Adipose tissue (tissue), 3 donors: Measurements from ENCODE around the gene HOXD4. TPM values are rescaled to one million over a fixed set of nuclear protein-coding genes. Genes with fewer than 3 reads are reported as not detected.

Source experiments
- H3K27ac ChIP-seq: one replicate; pipeline ENCODE4 v1.5.1; 2013; ENCODE audit warnings: low read depth, low read length
- WGBS, 3 donors: extraction: QIAGEN DNeasy Blood & Tissue Kit; methylation state at CpG; one replicate each; pipeline ENCODE4 v1.1.7; 2013; 5-methylcytosine and 5-hydroxymethylcytosine counted together
- polyA plus RNA-seq, 3 donors: library from polyadenylated mRNA; stranded (reverse); fragments of 200-250 nt; gene quantifications; one replicate each; pipeline ENCODE4 v1.2.3, GENCODE V29; 2013
- donor health status: healthy with polysubstance abuse.
- donor health status: Bipolar disorder and iron deficiency.
- donor health status: healthy.

Gene HOXD4
- polyA plus RNA-seq, 3 donors: 0.79 to 3.8 (median 2.5) TPM

- 7 to 29% (median 8%) methylated on average over 29 of the region's 29 CpGs for WGBS, 3 donors
Observed at GRCh38 chr2:176111846-176112374, 39.4 kb upstream of the HOXD4 start.

GRCh38 chr2:176112375-176113302 lies 38.7 kb upstream of the HOXD4 start:
- 7 to 36% (median 11%) methylated on average over 40 of the region's 40 CpGs for WGBS, 3 donors

More at GRCh38 chr2:176111846-176112374, 39.4 kb upstream of the HOXD4 start:
- no peak overlapping the region for H3K27ac ChIP-seq

GRCh38 chr2:176114120-176114929 lies 37.0 kb upstream of the HOXD4 start:
- whole genome bisulfite sequencing, 3 donors: 16 to 43% (median 21%) methylated on average over 26 of the region's 26 CpGs

More at GRCh38 chr2:176112375-176113302, 38.7 kb upstream of the HOXD4 start:
- H3K27ac ChIP-seq: no peak overlapping the region

GRCh38 chr2:176114930-176115625 lies 36.3 kb upstream of the HOXD4 start:
- H3K27ac ChIP-seq: no peak overlapping the region
- WGBS, 3 donors: 19 to 41% (median 26%) methylated on average over 16 of the region's 16 CpGs

More at GRCh38 chr2:176114120-176114929, 37.0 kb upstream of the HOXD4 start:
- no peak overlapping the region for H3K27ac ChIP-seq

- WGBS, 3 donors: 4 to 8% (median 7%) methylated on average over 61 to 66 of the region's 66 CpGs
Observed at GRCh38 chr2:176115883-176116813, 35.2 kb upstream of the HOXD4 start, which contains the start of gene HOXD10. Gene HOXD10, plus strand, starts transcription at chr2:176116778. Its CDS starts 56 bp downstream, at chr2:176116834.

GRCh38 chr2:176117162-176117822 lies 34.1 kb upstream of the HOXD4 start:
- no peak overlapping the region for H3K27ac ChIP-seq
- 18 to 35% (median 20%) methylated on average over 40 of the region's 40 CpGs for WGBS, 3 donors

More at GRCh38 chr2:176115883-176116813, 35.2 kb upstream of the HOXD4 start, which contains the start of gene HOXD10:
- no peak within 1 kb of the TSS for H3K27ac ChIP-seq

GRCh38 chr2:176117823-176118371 lies 33.5 kb upstream of the HOXD4 start:
- no peak overlapping the region for H3K27ac ChIP-seq
- 12 to 37% (median 15%) methylated on average over 11 of the region's 11 CpGs for WGBS, 3 donors

GRCh38 chr2:176118601-176119339 lies 32.6 kb upstream of the HOXD4 start:
- WGBS, 3 donors: 13 to 33% (median 13%) methylated on average over 24 of the region's 24 CpGs
- H3K27ac ChIP-seq: no peak overlapping the region

GRCh38 chr2:176120364-176121189 lies 30.8 kb upstream of the HOXD4 start:
- 16 to 47% (median 30%) methylated on average over 13 of the region's 13 CpGs for WGBS, 3 donors
- no peak overlapping the region for H3K27ac ChIP-seq

- no peak overlapping the region for H3K27ac ChIP-seq
- 11 to 22% (median 12%) methylated on average over 51 to 53 of the region's 53 CpGs for WGBS, 3 donors
Observed at GRCh38 chr2:176121190-176122051, 29.9 kb upstream of the HOXD4 start.

GRCh38 chr2:176122052-176122682 lies 29.2 kb upstream of the HOXD4 start:
- no peak overlapping the region for H3K27ac ChIP-seq
- 2 to 3% (median 2%) methylated on average over 42 to 47 of the region's 47 CpGs for WGBS, 3 donors

GRCh38 chr2:176122683-176123410 lies 28.5 kb upstream of the HOXD4 start, which contains the start of gene HOXD9:
Gene HOXD9, plus strand, starts transcription at chr2:176122719. Its CDS starts 50 bp downstream, at chr2:176122769.
- H3K27ac ChIP-seq: no peak within 1 kb of the TSS
- WGBS, 3 donors: 2 to 3% (median 2%) methylated on average over 54 to 84 of the region's 84 CpGs
